Liver (tissue), 3 donors: ENCODE results near the gene ABHD16B.
"Not testable (repeated sequence)": the region's sequence is repeated elsewhere in the genome, so short reads cannot be mapped to it uniquely, and the experiment has no call there.

Experiments
- ATF3 ChIP-seq: IDR thresholded peaks from 2 replicates; pipeline ENCODE4 v1.6.1; 2016; ENCODE audit warnings: antibody characterized with exemption
- CTCF ChIP-seq: fragments of 150-350 bp; IDR thresholded peaks from 2 replicates; pipeline ENCODE4 v1.5.1; 2017; ENCODE audit warnings: improper control_type of control experiment, low read depth, low read length; ENCODE audit not compliant: missing input control
- GABPA ChIP-seq, 2 donors: IDR thresholded peaks in 1 of 2; conservative IDR thresholded peaks in 1 of 2; 2 replicates each; pipeline ENCODE4 v1.6.1; 2016; ENCODE audit warnings: antibody characterized with exemption in 2 of 2, mild to moderate bottlenecking in 1 of 2, moderate library complexity in 1 of 2
- HNF4G ChIP-seq: IDR thresholded peaks from 2 replicates; pipeline ENCODE4 v1.6.1; 2016; ENCODE audit warnings: antibody characterized with exemption
- JUND ChIP-seq, 2 donors: IDR thresholded peaks; 2 replicates each; pipeline ENCODE4 v1.6.1; 2016; ENCODE audit warnings: antibody characterized with exemption in 2 of 2
- MAX ChIP-seq: IDR thresholded peaks from 2 replicates; pipeline ENCODE4 v1.6.1; 2016; ENCODE audit warnings: antibody characterized with exemption
- NR2F2 ChIP-seq: IDR thresholded peaks from 2 replicates; pipeline ENCODE4 v1.6.1; 2016; ENCODE audit warnings: antibody characterized with exemption
- RAD21 ChIP-seq, 2 donors: IDR thresholded peaks; 2 replicates each; pipeline ENCODE4 v1.6.1; 2016; ENCODE audit warnings: antibody characterized with exemption in 2 of 2, mild to moderate bottlenecking in 2 of 2
- REST ChIP-seq: IDR thresholded peaks from 2 replicates; pipeline ENCODE4 v1.6.1; 2016; ENCODE audit warnings: antibody characterized with exemption, mild to moderate bottlenecking
- SP1 ChIP-seq: IDR thresholded peaks from 2 replicates; pipeline ENCODE4 v1.6.1; 2018; ENCODE audit warnings: antibody characterized with exemption, mild to moderate bottlenecking
- YY1 ChIP-seq: IDR thresholded peaks from 2 replicates; pipeline ENCODE4 v1.6.1; 2016; ENCODE audit warnings: antibody characterized with exemption, mild to moderate bottlenecking
- donor health status: healthy.
- donor health status: healthy.

GRCh38 chr20:63880901-63881300 lies 19.6 kb downstream of the ABHD16B start:
- TF ChIP-seq CTCF; HNF4G; REST; NR2F2; JUND (IDR thresholded peaks at IDR 0.05); RAD21 (IDR thresholded peaks at IDR 0.05); SP1; MAX; GABPA (IDR thresholded peaks at IDR 0.05 in 1 of 2, conservative IDR thresholded peaks at IDR 0.05 in 1 of 2); YY1; ATF3: not testable (repeated sequence)
